Hepatocyte (in vitro differentiated cells): ENCODE measurements around the gene BCL7B. TPM values are rescaled to one million over a fixed set of nuclear protein-coding genes. Genes with fewer than 3 reads are reported as not detected.

ENCODE experiments used
- DNase-seq: peaks from one replicate; pipeline ENCODE4 v3.0.0-alpha.2; 2016; ENCODE audit warnings: low spot score
- H2AFZ ChIP-seq: fragments of 200-600 bp; sonication (generic); 2 replicates; pipeline ENCODE4 v1.6.0; 2016; ENCODE audit warnings: antibody characterized with exemption, mild to moderate bottlenecking
- H3K27ac ChIP-seq: fragments of 200-600 bp; sonication (generic); 2 replicates; pipeline ENCODE4 v1.5.1; 2016; ENCODE audit warnings: mild to moderate bottlenecking
- H3K27me3 ChIP-seq: fragments of 200-600 bp; sonication (generic); 2 replicates; pipeline ENCODE4 v1.6.1; 2016
- H3K36me3 ChIP-seq: fragments of 200-600 bp; sonication (generic); replicated peaks from 2 replicates; pipeline ENCODE4 v1.5.1; 2016; ENCODE audit warnings: low read depth; ENCODE audit not compliant: insufficient read depth
- H3K4me1 ChIP-seq: fragments of 200-600 bp; sonication (generic); 2 replicates; pipeline ENCODE4 v1.5.1; 2016; ENCODE audit warnings: mild to moderate bottlenecking, moderate library complexity; ENCODE audit not compliant: insufficient read depth
- H3K4me2 ChIP-seq: fragments of 200-600 bp; sonication (generic); 2 replicates; pipeline ENCODE4 v1.6.0; 2016
- H3K4me3 ChIP-seq: fragments of 200-600 bp; sonication (generic); 2 replicates; pipeline ENCODE4 v1.5.1; 2016; ENCODE audit warnings: mild to moderate bottlenecking
- H3K79me2 ChIP-seq: fragments of 200-600 bp; sonication (generic); 2 replicates; pipeline ENCODE4 v1.6.0; 2017; ENCODE audit warnings: mild to moderate bottlenecking
- H3K9me2 ChIP-seq: fragments of 200-600 bp; sonication (generic); replicated peaks from 2 replicates; pipeline ENCODE4 v1.6.0; 2017; ENCODE audit warnings: mild to moderate bottlenecking; ENCODE audit not compliant: insufficient read depth
- H3K9me3 ChIP-seq: fragments of 200-600 bp; sonication (generic); 2 replicates; pipeline ENCODE4 v1.5.1; 2016; ENCODE audit warnings: low read depth, mild to moderate bottlenecking
- H4K20me1 ChIP-seq: fragments of 200-600 bp; sonication (generic); 2 replicates; pipeline ENCODE4 v1.6.0; 2016; ENCODE audit warnings: mild to moderate bottlenecking; ENCODE audit not compliant: insufficient read depth, poor library complexity, severe bottlenecking
- CTCF ChIP-seq: fragments of 200-600 bp; sonication (generic); IDR thresholded peaks from 2 replicates; pipeline ENCODE4 v1.5.1; 2016; ENCODE audit warnings: antibody characterized with exemption, mild to moderate bottlenecking; ENCODE audit not compliant: poor library complexity
- EZH2 ChIP-seq: fragments of 200-600 bp; sonication (generic); IDR thresholded peaks from 2 replicates; pipeline ENCODE4 v1.6.1; 2016; ENCODE audit warnings: antibody characterized with exemption, mild to moderate bottlenecking, borderline replicate concordance
- EZH2phosphoT487 ChIP-seq: fragments of 200-600 bp; sonication (generic); IDR thresholded peaks from one replicate; pipeline ENCODE4 v1.6.1; 2018; ENCODE audit warnings: antibody characterized with exemption, mild to moderate bottlenecking, low read depth, moderate library complexity; ENCODE audit not compliant: unreplicated experiment, severe bottlenecking
- WGBS: methylation state at CpG from one replicate; pipeline ENCODE4 v1.1.6; 2016; ENCODE audit warnings: low lambda C conversion rate; ENCODE audit errors: missing lambda C conversion rate; 5-methylcytosine and 5-hydroxymethylcytosine counted together
- polyA plus RNA-seq: library from polyadenylated mRNA; unstranded; fragments of >200 nt; fragmentation: Nextera tagmentation; extraction: Ambion mirVana; gene quantifications from 2 replicates; pipeline ENCODE4 v1.2.1, GENCODE V29; 2016
- total RNA-seq: library from RNA; depleted of rRNA; stranded (reverse); fragments of >200 nt; gene quantifications from 2 replicates; pipeline ENCODE4 v1.2.3, GENCODE V29; 2014

Gene BCL7B
- total and polyA plus RNA-seq, 2 experiments from 2014 or later = 44.7 to 54.0 TPM

- Histone ChIP-seq H3K9me2 (no peaks in the 10 kb centered on the region), H3K4me1 (no peaks in the 10 kb centered on the region), H3K4me2 (no peak overlapping the region), H2AFZ (no peak overlapping the region), H3K27ac (no peak overlapping the region), H3K4me3 (no peak overlapping the region), H3K27me3 (no peaks in the 10 kb centered on the region), H4K20me1 (no peaks in the 10 kb centered on the region), H3K36me3 (no peaks in the 10 kb centered on the region), H3K9me3 (no peaks in the 10 kb centered on the region), H3K79me2 (no peaks in the 10 kb centered on the region)
- TF ChIP-seq CTCF = no peak
- TF ChIP-seq EZH2 = no peak
- no peak for TF ChIP-seq EZH2phosphoT487
- WGBS = 92% methylated on average over 9 of the region's 9 CpGs
- no peak for DNase-seq
Observed at GRCh38 chr7:73595358-73595757, 37.9 kb upstream of the BCL7B start.

- DNase-seq = no peak
- Histone ChIP-seq H3K9me2 (no peaks in the 10 kb centered on the region), H4K20me1 (no peaks in the 10 kb centered on the region), H3K9me3 (no peaks in the 10 kb centered on the region), H3K4me3 (no peak overlapping the region), H2AFZ (no peak overlapping the region), H3K79me2 (no peaks in the 10 kb centered on the region), H3K4me2 (no peak overlapping the region), H3K27me3 (no peaks in the 10 kb centered on the region), H3K4me1 (no peaks in the 10 kb centered on the region), H3K36me3 (no peaks in the 10 kb centered on the region), H3K27ac (no peak overlapping the region)
- WGBS = 87% methylated on average over 14 of the region's 14 CpGs
- no peak for TF ChIP-seq EZH2
- no peak for TF ChIP-seq EZH2phosphoT487
- no peak for TF ChIP-seq CTCF
Observed at GRCh38 chr7:73593207-73594045, 35.9 kb upstream of the BCL7B start.

- Histone ChIP-seq H3K36me3 (no peaks in the 10 kb centered on the region), H3K4me1 (no peaks in the 10 kb centered on the region), H3K27me3 (no peaks in the 10 kb centered on the region), H3K27ac (no peak overlapping the region), H4K20me1 (no peaks in the 10 kb centered on the region), H3K79me2 (no peaks in the 10 kb centered on the region), H3K9me3 (no peaks in the 10 kb centered on the region), H3K4me3 (no peak overlapping the region), H2AFZ (no peak overlapping the region), H3K4me2 (no peak overlapping the region), H3K9me2 (no peaks in the 10 kb centered on the region)
- 97% methylated on average over 12 of the region's 12 CpGs for WGBS
- DNase-seq = no peak
- TF ChIP-seq EZH2 (no peak), CTCF (no peak), EZH2phosphoT487 (no peak)
Observed at GRCh38 chr7:73586911-73587310, 29.4 kb upstream of the BCL7B start.
